Endothelial cell of umbilical vein (primary cell): ENCODE measurements around the gene FES. TPM values are rescaled to one million over a fixed set of nuclear protein-coding genes. Genes with fewer than 3 reads are reported as not detected.

Experiments used
- BruUV-seq: library from RNA; stranded (reverse); fragments of 400-500 nt; replicated peaks from 2 replicates; lab custom pipeline; 2021; lab: Mats Ljungman, UMichigan
- CTCF ChIA-PET: fragments of 300-600, 350-600 bp; sonication (Branson Sonifier 250); formaldehyde crosslinking; loops from one replicate; lab custom pipeline; 2021; ENCODE audit warnings: antibody characterized with exemption, inconsistent platforms; lab: Charles Lee
- POLR2A ChIA-PET: fragments of 300-600, 350-600 bp; sonication (Branson Sonifier 250); formaldehyde crosslinking; loops from one replicate; lab custom pipeline; 2021; ENCODE audit warnings: antibody characterized with exemption, inconsistent platforms; lab: Charles Lee
- DNase-seq: peaks from one replicate; pipeline ENCODE4 v3.0.0-alpha.2; 2011; ENCODE audit warnings: low read depth, low spot score
- FAIRE-seq: peaks from 2 replicates; lab custom pipeline; 2011; peaks lifted over from hg19 to GRCh38; lab: Jason Lieb, UNC
- H2AFZ ChIP-seq: 2 replicates; pipeline ENCODE4 v1.6.0; 2012; ENCODE audit warnings: low read depth, low read length, control low read depth, inconsistent platforms
- H3K27ac ChIP-seq: 2 replicates; pipeline ENCODE4 v1.5.1; 2011; ENCODE audit warnings: low read depth, mild to moderate bottlenecking, control low read depth, low read length, moderate library complexity; ENCODE audit not compliant: insufficient read depth
- H3K27me3 ChIP-seq, 2 experiments: 2 replicates each; pipeline versions ENCODE4 v1.6.0 to v1.6.1; 2011; ENCODE audit warnings: low read length in 2 of 2, mixed read lengths in 1 of 2; ENCODE audit not compliant: control insufficient read depth in 2 of 2, insufficient read depth in 2 of 2
- H3K36me3 ChIP-seq, 2 experiments: 2 replicates in 1 of 2; 3 replicates in 1 of 2; pipeline ENCODE4 v1.5.1; 2011; ENCODE audit warnings: low read length in 2 of 2, mild to moderate bottlenecking in 1 of 2, moderate library complexity in 1 of 2; ENCODE audit not compliant: control insufficient read depth in 2 of 2, insufficient read depth in 2 of 2; ENCODE audit errors: extremely low read depth in 1 of 2
- H3K4me1 ChIP-seq: 3 replicates; pipeline ENCODE4 v1.5.1; 2011; ENCODE audit warnings: mild to moderate bottlenecking, low read length; ENCODE audit not compliant: control insufficient read depth, insufficient read depth; ENCODE audit errors: extremely low read depth
- H3K4me2 ChIP-seq: 2 replicates; pipeline ENCODE4 v1.6.1; 2011; ENCODE audit warnings: low read length, control low read depth, mixed read lengths; ENCODE audit not compliant: insufficient read depth
- H3K4me3 ChIP-seq, 3 experiments: fragments of 200-600 bp in 1 of 3; sonication (generic), shearing (Covaris generic) in 1 of 3; replicated peaks in 1 of 3; 2 replicates each; pipeline ENCODE4 v1.5.1; 2011 to 2016; ENCODE audit warnings: control low read depth in 3 of 3, low read length in 3 of 3, mild to moderate bottlenecking in 2 of 3, inconsistent platforms in 1 of 3, low read depth in 1 of 3, moderate library complexity in 1 of 3; ENCODE audit not compliant: insufficient read depth in 1 of 3
- H3K79me2 ChIP-seq: 2 replicates; pipeline ENCODE4 v1.6.0; 2012; ENCODE audit warnings: low read length, inconsistent platforms; ENCODE audit not compliant: control insufficient read depth, insufficient read depth
- H3K9ac ChIP-seq: replicated peaks from 2 replicates; pipeline ENCODE3; 2011; ENCODE audit warnings: low read length, control low read depth; ENCODE audit not compliant: insufficient read depth; ENCODE audit errors: extremely low read depth
- H3K9me1 ChIP-seq: replicated peaks from 3 replicates; pipeline ENCODE4 v1.6.0; 2011; ENCODE audit warnings: mild to moderate bottlenecking, low read length; ENCODE audit not compliant: control insufficient read depth, insufficient read depth; ENCODE audit errors: extremely low read depth
- H3K9me3 ChIP-seq: replicated peaks from 2 replicates; pipeline ENCODE4 v1.5.1; 2012; ENCODE audit warnings: low read length, inconsistent platforms; ENCODE audit not compliant: control insufficient read depth, insufficient read depth
- H4K20me1 ChIP-seq: replicated peaks from 2 replicates; pipeline ENCODE3; 2011; ENCODE audit warnings: mild to moderate bottlenecking, low read length; ENCODE audit not compliant: control insufficient read depth, insufficient read depth; ENCODE audit errors: extremely low read depth
- EZH2 ChIP-seq: IDR thresholded peaks from 2 replicates; pipeline ENCODE4 v1.6.1; 2012; ENCODE audit warnings: borderline replicate concordance, low read depth, mild to moderate bottlenecking, moderate library complexity, low read length, inconsistent platforms; ENCODE audit not compliant: severe bottlenecking
- FOS ChIP-seq: IDR thresholded peaks from 2 replicates; pipeline ENCODE4 v1.6.1; 2011; ENCODE audit warnings: mild to moderate bottlenecking, low read length, moderate library complexity, borderline replicate concordance; ENCODE audit not compliant: insufficient read depth
- GATA2 ChIP-seq: IDR thresholded peaks from 2 replicates; pipeline ENCODE4 v1.7.0; 2011; ENCODE audit warnings: low read depth, mild to moderate bottlenecking, moderate library complexity, mixed read lengths, low read length; ENCODE audit not compliant: insufficient read length, insufficient read depth
- JUN ChIP-seq: IDR thresholded peaks from 2 replicates; pipeline ENCODE4 v1.6.1; 2011; ENCODE audit warnings: borderline replicate concordance, low read depth; ENCODE audit not compliant: insufficient read length, insufficient read depth
- MYC ChIP-seq: IDR thresholded peaks from one replicate; pipeline ENCODE4 v1.6.1; 2011; ENCODE audit warnings: mild to moderate bottlenecking, low read depth, low read length
- POLR2A ChIP-seq: IDR thresholded peaks from 2 replicates; pipeline ENCODE4 v1.6.1; 2012; ENCODE audit warnings: low read depth, mild to moderate bottlenecking, control low read depth, low read length
- POLR2AphosphoS5 ChIP-seq: IDR thresholded peaks from 2 replicates; pipeline ENCODE4 v1.6.1; 2012; ENCODE audit warnings: low read depth, mild to moderate bottlenecking, control low read depth, low read length, moderate library complexity; ENCODE audit not compliant: insufficient read depth
- dilution Hi-C: fragments of 300-500 bp; cut with MboI; formaldehyde crosslinking; loops from one replicate; pipeline ENCODE4 v1.15.0; 2019; ENCODE audit warnings: low sequenced_read_pairs; ENCODE audit not compliant: extremely low pct_ligation_motif_present
- intact Hi-C: fragments of 100-400 bp; cut with micrococcal nuclease; formaldehyde crosslinking; loops from one replicate; pipeline ENCODE4 v1.10.0; 2022
- polyA plus RNA-seq, 4 experiments: library from polyadenylated mRNA; depleted of rRNA in 3 of 4; stranded (reverse) in 3 of 4; unstranded in 1 of 4; fragments of >200 nt; gene quantifications; 2 replicates each; pipeline versions ENCODE4 v1.2.1 to v1.2.3, GENCODE V29; 2011 to 2012; ENCODE audit warnings: missing spikeins in 1 of 4
- total RNA-seq: library from RNA; stranded (reverse); gene quantifications from 2 replicates; pipeline ENCODE4 v1.2.3, GENCODE V29; 2021
- TF ChIP-seq, protein P1 (sequence below): IDR thresholded peaks from 2 replicates; pipeline ENCODE4 v1.6.1; 2011; ENCODE audit not compliant: insufficient read depth, insufficient read length
- TF ChIP-seq, protein P2 (sequence below), 2 donors: IDR thresholded peaks; 1 replicate in 1 of 2; 2 replicates in 1 of 2; pipeline ENCODE4 v1.5.1; 2011; ENCODE audit warnings: low read length in 2 of 2, mild to moderate bottlenecking in 2 of 2, moderate library complexity in 2 of 2, control low read depth in 1 of 2, inconsistent platforms in 1 of 2, low read depth in 1 of 2; ENCODE audit not compliant: insufficient read depth in 1 of 2; ENCODE audit errors: extremely low read depth in 1 of 2

The FES gene
- total and polyA plus RNA-seq, 2 donors (not counting 3 experiments of a cell fraction or from before 2014, with no cell fraction given): 41.5 to 58.1 TPM

DNA sequence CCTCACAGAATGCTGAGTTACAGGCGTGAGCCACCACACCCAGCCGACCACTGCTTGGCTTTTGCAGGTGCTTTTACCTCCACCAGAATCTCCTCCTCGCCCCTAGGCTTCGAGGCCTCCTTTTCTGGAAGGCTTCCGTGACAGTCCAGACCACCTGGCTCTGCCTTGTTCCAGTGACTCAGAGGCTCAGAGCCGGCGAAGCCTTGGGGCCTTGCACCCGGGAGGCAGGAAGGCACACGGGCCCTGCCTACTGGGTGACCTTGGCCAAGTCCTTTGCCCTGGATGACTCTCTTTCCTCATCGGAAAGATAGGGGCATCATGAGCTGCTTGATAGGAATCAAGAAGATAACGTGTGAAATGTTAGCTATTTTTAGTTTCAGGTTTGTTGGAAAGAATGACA, 47.2 kb upstream of the FES start:
- DNase-seq: no peak
- BruUV-seq: no TSS peak
- Histone ChIP-seq H3K79me2 (no peaks in the 10 kb centered on the region), H3K4me2 (no peak overlapping the region), H3K4me1 (peaks cover 3% of the 10 kb centered on the region), H3K9ac (no peak overlapping the region), H3K27me3 (no peaks in the 10 kb centered on the region), H3K9me3 (no peaks in the 10 kb centered on the region), H4K20me1 (no peaks in the 10 kb centered on the region), H3K27ac (no peak overlapping the region), H3K36me3 (no peaks in the 10 kb centered on the region), H3K9me1 (no peaks in the 10 kb centered on the region), H3K4me3 (no peak overlapping the region), H2AFZ (no peak overlapping the region)
- intact Hi-C loops: no loop called here
- ChIA-PET POLR2A (no interaction called here), CTCF (no interaction called here)
- FAIRE-seq: no peak
- no peak for TF ChIP-seq FOS
- TF ChIP-seq POLR2A: no peak
- TF ChIP-seq, protein P1, sequence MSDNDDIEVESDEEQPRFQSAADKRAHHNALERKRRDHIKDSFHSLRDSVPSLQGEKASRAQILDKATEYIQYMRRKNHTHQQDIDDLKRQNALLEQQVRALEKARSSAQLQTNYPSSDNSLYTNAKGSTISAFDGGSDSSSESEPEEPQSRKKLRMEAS: no peak
- TF ChIP-seq EZH2: no peak
- TF ChIP-seq MYC: no peak
- TF ChIP-seq, protein P2, sequence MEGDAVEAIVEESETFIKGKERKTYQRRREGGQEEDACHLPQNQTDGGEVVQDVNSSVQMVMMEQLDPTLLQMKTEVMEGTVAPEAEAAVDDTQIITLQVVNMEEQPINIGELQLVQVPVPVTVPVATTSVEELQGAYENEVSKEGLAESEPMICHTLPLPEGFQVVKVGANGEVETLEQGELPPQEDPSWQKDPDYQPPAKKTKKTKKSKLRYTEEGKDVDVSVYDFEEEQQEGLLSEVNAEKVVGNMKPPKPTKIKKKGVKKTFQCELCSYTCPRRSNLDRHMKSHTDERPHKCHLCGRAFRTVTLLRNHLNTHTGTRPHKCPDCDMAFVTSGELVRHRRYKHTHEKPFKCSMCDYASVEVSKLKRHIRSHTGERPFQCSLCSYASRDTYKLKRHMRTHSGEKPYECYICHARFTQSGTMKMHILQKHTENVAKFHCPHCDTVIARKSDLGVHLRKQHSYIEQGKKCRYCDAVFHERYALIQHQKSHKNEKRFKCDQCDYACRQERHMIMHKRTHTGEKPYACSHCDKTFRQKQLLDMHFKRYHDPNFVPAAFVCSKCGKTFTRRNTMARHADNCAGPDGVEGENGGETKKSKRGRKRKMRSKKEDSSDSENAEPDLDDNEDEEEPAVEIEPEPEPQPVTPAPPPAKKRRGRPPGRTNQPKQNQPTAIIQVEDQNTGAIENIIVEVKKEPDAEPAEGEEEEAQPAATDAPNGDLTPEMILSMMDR (IDR thresholded peaks at IDR 0.05; ENCODE audit: extremely low read depth in 1 of 2, insufficient read depth in 1 of 2, low read depth in 1 of 2, low read length in 2 of 2): no peak
- no peak for TF ChIP-seq JUN
- TF ChIP-seq POLR2AphosphoS5: no peak
- no peak for TF ChIP-seq GATA2
- dilution Hi-C loops: no loop called here
